Measurements from ENCODE around the gene CSTPP1.
"Not testable (repeated sequence)": the region's sequence is repeated elsewhere in the genome, so short reads cannot be mapped to it uniquely, and the experiment has no call there.

CSTPP1 gene

GRCh38 chr11:47109727-47110246 lies 173.2 kb downstream of the CSTPP1 start:
- Mint-ChIP-seq H3K27me3 (ENCODE audit: low read depth) (no peaks in the 10 kb centered on the region), H3K4me3 (no peak overlapping the region), H3K27ac (peak overlapping the region in 2 of 3 experiments; percentile 13 to 16), H3K4me1 (peaks cover 47% of the 10 kb centered on the region), H3K9me3 (no peaks in the 10 kb centered on the region), H3K36me3 (ENCODE audit: low read depth) (no peaks in the 10 kb centered on the region)
- no peak for TF ChIP-seq CTCF (IDR thresholded peaks at IDR 0.05; ENCODE audit: unreplicated experiment in 3 of 3)

- peak overlapping the region; percentile 43 to 61 (median 59) for H3K27ac Mint-ChIP-seq
- no peak for TF ChIP-seq CTCF (IDR thresholded peaks at IDR 0.05; ENCODE audit: unreplicated experiment in 3 of 3)
- H3K4me3 Mint-ChIP-seq: no peak overlapping the region
- peaks cover 8% of the 10 kb centered on the region for H3K9me3 Mint-ChIP-seq
- peaks cover 8% of the 10 kb centered on the region for H3K36me3 Mint-ChIP-seq (ENCODE audit: low read depth)
- H3K27me3 Mint-ChIP-seq (ENCODE audit: low read depth): no peaks in the 10 kb centered on the region
- H3K4me1 Mint-ChIP-seq: peaks cover 39% of the 10 kb centered on the region
These were observed 174.8 kb downstream of the CSTPP1 start for GRCh38 chr11:47111318-47111804.

- not testable (repeated sequence) for H3K9me3 Mint-ChIP-seq; H3K27ac Mint-ChIP-seq; H3K27me3 Mint-ChIP-seq (ENCODE audit: low read depth); H3K36me3 Mint-ChIP-seq (ENCODE audit: low read depth); H3K4me3 Mint-ChIP-seq
- H3K4me1 Mint-ChIP-seq: peaks cover 31% of the 10 kb centered on the region
These were observed 176.4 kb downstream of the CSTPP1 start for GRCh38 chr11:47112941-47113340.

- Mint-ChIP-seq H3K36me3 (ENCODE audit: low read depth) (peaks cover 13% of the 10 kb centered on the region), H3K9me3 (peaks cover 10% of the 10 kb centered on the region)
- H3K27me3 Mint-ChIP-seq (ENCODE audit: low read depth); H3K4me1 Mint-ChIP-seq; H3K27ac Mint-ChIP-seq; H3K4me3 Mint-ChIP-seq: not testable (repeated sequence)
These were observed 182.6 kb downstream of the CSTPP1 start for GRCh38 chr11:47118958-47119688.

DNA sequence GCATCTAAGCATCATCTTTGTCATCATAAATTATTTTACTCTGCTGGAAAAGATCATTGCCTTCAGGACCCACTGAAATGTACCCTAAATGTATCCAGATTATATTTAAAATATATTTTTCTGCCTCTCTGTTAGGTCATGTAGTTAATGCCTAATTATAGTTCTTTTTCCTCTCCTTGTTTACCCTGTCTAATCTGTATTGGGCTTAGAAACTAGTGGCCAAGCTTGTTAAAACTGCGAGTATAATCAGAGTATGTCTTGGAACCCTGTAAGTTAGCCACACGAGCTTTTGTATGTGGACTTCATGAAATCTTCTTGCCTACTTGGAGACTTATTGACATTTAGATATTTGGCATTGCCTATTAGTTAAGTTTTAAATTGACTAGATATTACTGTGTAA lies 184.5 kb downstream of the CSTPP1 start:
- TF ChIP-seq CTCF (IDR thresholded peaks at IDR 0.05; ENCODE audit: unreplicated experiment in 3 of 3): no peak

GRCh38 chr11:47121731-47122130 lies 185.2 kb downstream of the CSTPP1 start:
- no peaks in the 10 kb centered on the region for H3K4me1 Mint-ChIP-seq
- no peak for TF ChIP-seq CTCF (IDR thresholded peaks at IDR 0.05; ENCODE audit: unreplicated experiment in 3 of 3)
- peaks cover 2% of the 10 kb centered on the region for H3K9me3 Mint-ChIP-seq

More for the DNA sequence above, 184.5 kb downstream of the CSTPP1 start:
- Mint-ChIP-seq H3K4me3 (no peak overlapping the region), H3K27ac (no peak overlapping the region), H3K4me1 (no peaks in the 10 kb centered on the region), H3K36me3 (ENCODE audit: low read depth) (peaks cover 6% of the 10 kb centered on the region), H3K9me3 (peaks cover 3% of the 10 kb centered on the region), H3K27me3 (ENCODE audit: low read depth) (no peaks in the 10 kb centered on the region)

DNA sequence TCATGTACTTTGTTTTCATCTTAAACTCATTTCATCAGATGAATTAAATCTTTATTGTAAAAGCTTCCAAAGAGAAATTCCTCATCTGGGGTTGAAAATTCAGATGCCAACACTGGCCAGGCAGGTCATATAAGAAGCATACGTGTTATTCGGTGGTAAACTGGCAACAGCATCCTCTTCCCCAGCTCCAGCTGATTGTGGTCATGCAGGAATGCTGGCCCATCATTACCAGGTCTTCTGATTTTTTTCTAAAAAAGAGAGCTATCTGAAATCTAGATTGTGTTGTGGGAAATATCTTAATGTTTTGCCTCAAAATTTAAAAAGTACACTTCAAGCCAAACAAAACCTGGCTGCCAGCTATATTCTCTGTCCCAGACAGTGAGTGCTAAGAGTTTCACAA lies 186.5 kb downstream of the CSTPP1 start:
- peaks cover under 1% of the 10 kb centered on the region for H3K9me3 Mint-ChIP-seq
- H3K4me1 Mint-ChIP-seq: no peaks in the 10 kb centered on the region
- no peaks in the 10 kb centered on the region for H3K27me3 Mint-ChIP-seq (ENCODE audit: low read depth)
- TF ChIP-seq CTCF (IDR thresholded peaks at IDR 0.05; ENCODE audit: unreplicated experiment in 3 of 3): no peak
- H3K36me3 Mint-ChIP-seq (ENCODE audit: low read depth): peaks cover 5% of the 10 kb centered on the region
- no peak overlapping the region for H3K27ac Mint-ChIP-seq
- no peak overlapping the region for H3K4me3 Mint-ChIP-seq

More at GRCh38 chr11:47121731-47122130, 185.2 kb downstream of the CSTPP1 start:
- H3K27me3 Mint-ChIP-seq (ENCODE audit: low read depth): no peaks in the 10 kb centered on the region
- no peak overlapping the region for H3K27ac Mint-ChIP-seq
- H3K36me3 Mint-ChIP-seq (ENCODE audit: low read depth): peaks cover 6% of the 10 kb centered on the region
- H3K4me3 Mint-ChIP-seq: no peak overlapping the region
